Fibroblast of villous mesenchyme (primary cell): ENCODE measurements around the gene CCR9. TPM values are rescaled to one million over a fixed set of nuclear protein-coding genes. Genes with fewer than 3 reads are reported as not detected.

Source experiments
- DNase-seq: peaks from one replicate; pipeline ENCODE4 v3.0.0-alpha.2; 2010; ENCODE audit warnings: low read depth
- H3K4me3 ChIP-seq: 2 replicates; pipeline ENCODE4 v1.5.1; 2011; ENCODE audit warnings: low read depth, mild to moderate bottlenecking, low read length
- CTCF ChIP-seq: IDR thresholded peaks from 2 replicates; pipeline ENCODE4 v1.5.1; 2012; ENCODE audit warnings: low read depth, mild to moderate bottlenecking, low read length; ENCODE audit not compliant: insufficient read depth
- total RNA-seq: library from RNA; depleted of rRNA; stranded (reverse); fragments of >200 nt; gene quantifications from 2 replicates; pipeline ENCODE4 v1.2.3, GENCODE V29; 2012

Gene CCR9
- total RNA-seq, 1 donor: not detected

- TF ChIP-seq CTCF: no peak
- H3K4me3 ChIP-seq: no peak overlapping the region
- no peak for DNase-seq
These were observed 5.8 kb downstream of the CCR9 start for GRCh38 chr3:45892161-45892560.

GRCh38 chr3:45894015-45894414 is 7.7 kb downstream of the CCR9 start:
- no peak for TF ChIP-seq CTCF
- DNase-seq: no peak
- no peak overlapping the region for H3K4me3 ChIP-seq

- no peak for DNase-seq
- no peak for TF ChIP-seq CTCF
- H3K4me3 ChIP-seq: no peak overlapping the region
These were observed 9.5 kb downstream of the CCR9 start for GRCh38 chr3:45895686-45896468.

GRCh38 chr3:45896956-45897355 is 10.6 kb downstream of the CCR9 start:
- DNase-seq: peak; percentile 83
- H3K4me3 ChIP-seq: no peak overlapping the region
- no peak for TF ChIP-seq CTCF

- no peak for TF ChIP-seq CTCF
- no peak for DNase-seq
- H3K4me3 ChIP-seq: no peak overlapping the region
These were observed 18.6 kb downstream of the CCR9 start for GRCh38 chr3:45904931-45905330.

- H3K4me3 ChIP-seq: no peak overlapping the region
- no peak for TF ChIP-seq CTCF
- no peak for DNase-seq
These were observed 19.4 kb downstream of the CCR9 start for GRCh38 chr3:45905755-45906154.

GRCh38 chr3:45906681-45907407 is 20.5 kb downstream of the CCR9 start:
- peak; percentile 74 for TF ChIP-seq CTCF
- no peak overlapping the region for H3K4me3 ChIP-seq
- peak; percentile 76 for DNase-seq
